Measurements from ENCODE around the gene CARD19.

Gene CARD19

DNA sequence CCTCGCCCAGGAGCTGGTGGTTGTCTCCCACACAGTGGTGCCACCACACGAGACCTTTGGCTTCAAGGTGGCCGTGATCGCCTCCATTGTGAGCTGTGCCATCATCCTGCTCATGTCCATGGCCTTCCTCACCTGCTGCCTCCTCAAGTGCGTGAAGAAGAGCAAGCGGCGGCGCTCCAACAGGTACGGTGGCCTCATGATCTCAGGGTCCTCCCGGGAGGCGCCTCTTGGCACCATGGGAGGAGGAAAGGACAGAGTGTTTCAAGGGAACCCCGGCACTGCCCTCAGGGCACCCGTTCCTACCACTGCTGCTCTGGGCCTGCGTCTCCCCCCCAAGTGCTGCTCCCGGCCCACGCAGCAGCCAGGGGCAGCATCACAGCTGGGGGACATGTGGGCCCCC, 18.2 kb upstream of the CARD19 start:
- TF ChIP-seq, protein P1, sequence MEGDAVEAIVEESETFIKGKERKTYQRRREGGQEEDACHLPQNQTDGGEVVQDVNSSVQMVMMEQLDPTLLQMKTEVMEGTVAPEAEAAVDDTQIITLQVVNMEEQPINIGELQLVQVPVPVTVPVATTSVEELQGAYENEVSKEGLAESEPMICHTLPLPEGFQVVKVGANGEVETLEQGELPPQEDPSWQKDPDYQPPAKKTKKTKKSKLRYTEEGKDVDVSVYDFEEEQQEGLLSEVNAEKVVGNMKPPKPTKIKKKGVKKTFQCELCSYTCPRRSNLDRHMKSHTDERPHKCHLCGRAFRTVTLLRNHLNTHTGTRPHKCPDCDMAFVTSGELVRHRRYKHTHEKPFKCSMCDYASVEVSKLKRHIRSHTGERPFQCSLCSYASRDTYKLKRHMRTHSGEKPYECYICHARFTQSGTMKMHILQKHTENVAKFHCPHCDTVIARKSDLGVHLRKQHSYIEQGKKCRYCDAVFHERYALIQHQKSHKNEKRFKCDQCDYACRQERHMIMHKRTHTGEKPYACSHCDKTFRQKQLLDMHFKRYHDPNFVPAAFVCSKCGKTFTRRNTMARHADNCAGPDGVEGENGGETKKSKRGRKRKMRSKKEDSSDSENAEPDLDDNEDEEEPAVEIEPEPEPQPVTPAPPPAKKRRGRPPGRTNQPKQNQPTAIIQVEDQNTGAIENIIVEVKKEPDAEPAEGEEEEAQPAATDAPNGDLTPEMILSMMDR (conservative IDR thresholded peaks at IDR 0.05): no peak
- TF ChIP-seq ZFX (IDR thresholded peaks at IDR 0.05): no peak
- no peak overlapping the region for H3K27ac ChIP-seq

- TF ChIP-seq ZFX (IDR thresholded peaks at IDR 0.05): no peak
- TF ChIP-seq, protein P1 (conservative IDR thresholded peaks at IDR 0.05): no peak
- no peak overlapping the region for H3K27ac ChIP-seq
Measured at GRCh38 chr9:93079371-93079770, 16.6 kb upstream of the CARD19 start.

GRCh38 chr9:93080406-93080805, 15.6 kb upstream of the CARD19 start:
- H3K27ac ChIP-seq: no peak overlapping the region

GRCh38 chr9:93081081-93081529, 14.9 kb upstream of the CARD19 start:
- H3K27ac ChIP-seq: no peak overlapping the region
- TF ChIP-seq, protein P1 (conservative IDR thresholded peaks at IDR 0.05): no peak
- TF ChIP-seq ZFX (IDR thresholded peaks at IDR 0.05): no peak

More at GRCh38 chr9:93080406-93080805, 15.6 kb upstream of the CARD19 start:
- no peak for TF ChIP-seq ZFX (IDR thresholded peaks at IDR 0.05)
- TF ChIP-seq, protein P1 (conservative IDR thresholded peaks at IDR 0.05): no peak

DNA sequence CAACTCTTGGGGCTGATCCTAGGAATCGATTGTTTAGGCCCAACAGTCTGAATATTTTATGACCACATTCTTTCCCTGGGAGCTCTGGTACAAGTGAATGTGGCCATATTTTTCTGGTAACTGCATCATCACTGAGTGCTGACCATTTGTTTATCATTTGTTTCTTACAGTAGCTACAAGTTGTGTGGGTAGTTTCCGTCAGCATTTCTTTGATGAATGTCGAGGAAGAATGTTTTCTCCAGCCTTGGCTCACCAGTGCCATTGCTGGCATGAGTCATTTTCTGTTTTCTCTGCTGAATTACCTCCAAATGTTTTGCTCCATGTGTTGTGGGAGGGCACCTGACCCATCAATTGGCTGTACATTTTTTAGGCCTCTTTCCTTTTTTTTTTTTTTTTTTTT, 14.1 kb upstream of the CARD19 start:
- H3K27ac ChIP-seq: no peak overlapping the region
- TF ChIP-seq ZFX (IDR thresholded peaks at IDR 0.05): no peak
- TF ChIP-seq, protein P1 (conservative IDR thresholded peaks at IDR 0.05): no peak

DNA sequence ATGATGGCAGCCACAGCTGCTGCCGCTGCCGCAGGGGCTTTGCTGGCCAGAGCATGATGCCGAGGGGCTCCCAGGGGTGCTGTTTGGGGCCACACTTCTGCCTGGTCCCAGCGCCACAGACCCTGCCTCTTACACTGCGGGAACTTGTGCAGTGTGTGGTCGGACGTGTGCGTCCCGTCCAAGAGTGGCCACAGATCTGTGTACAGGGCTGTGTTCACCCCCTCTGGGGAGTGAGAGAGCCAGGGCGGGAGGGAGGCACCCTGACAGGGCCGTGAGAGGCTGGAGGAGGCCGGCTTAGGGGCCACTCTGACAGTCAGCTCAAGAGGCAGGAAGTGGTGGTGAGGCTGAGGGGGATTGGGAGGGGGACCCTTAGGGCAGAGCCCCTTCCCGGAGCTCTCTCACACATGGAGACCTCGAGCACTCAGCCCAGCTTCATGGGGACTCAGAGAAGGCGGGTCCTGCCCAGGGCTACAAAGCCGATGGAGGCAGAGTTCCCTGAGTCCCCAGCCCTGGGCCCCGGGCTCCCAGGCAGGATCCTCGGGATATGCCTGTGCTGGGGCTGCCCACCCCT, 13.1 kb upstream of the CARD19 start:
- TF ChIP-seq, protein P1 (conservative IDR thresholded peaks at IDR 0.05): no peak
- no peak for TF ChIP-seq ZFX (IDR thresholded peaks at IDR 0.05)
- no peak overlapping the region for H3K27ac ChIP-seq

GRCh38 chr9:93083592-93084470, 12.2 kb upstream of the CARD19 start:
- TF ChIP-seq ZFX (IDR thresholded peaks at IDR 0.05): no peak
- TF ChIP-seq, protein P1 (conservative IDR thresholded peaks at IDR 0.05): no peak
- no peak overlapping the region for H3K27ac ChIP-seq

Measured in C4-2B (cell line).